ENCODE results near the gene SPI1.

SPI1 gene

GRCh38 chr11:47376525-47377371 lies 1.6 kb downstream of the SPI1 start:
- Histone ChIP-seq H3K4me3 (ENCODE audit: low read depth, low read length) (no peak overlapping the region), H3K27ac (no peak overlapping the region), H3K27me3 (ENCODE audit: insufficient read depth, low read depth, severe bottlenecking) (no peaks in the 10 kb centered on the region), H3K9me3 (ENCODE audit: severe bottlenecking) (no peaks in the 10 kb centered on the region), H3K36me3 (no peaks in the 10 kb centered on the region)
- DNase-seq = no peak
- TF ChIP-seq CTCF (IDR thresholded peaks at IDR 0.05; ENCODE audit: low read depth, low read length) = 0 out of 2 replicates have a peak, but pooled peaks have one; percentile 3

- Histone ChIP-seq H3K27ac (no peak overlapping the region), H3K36me3 (no peaks in the 10 kb centered on the region), H3K9me3 (ENCODE audit: severe bottlenecking) (no peaks in the 10 kb centered on the region), H3K27me3 (ENCODE audit: insufficient read depth, low read depth, severe bottlenecking) (no peaks in the 10 kb centered on the region), H3K4me3 (ENCODE audit: low read depth, low read length) (no peak overlapping the region)
- DNase-seq = no peak
- no peak for TF ChIP-seq CTCF (IDR thresholded peaks at IDR 0.05; ENCODE audit: low read depth, low read length)
These were observed 2.2 kb downstream of the SPI1 start for GRCh38 chr11:47376107-47376524.

- H3K4me3 ChIP-seq (ENCODE audit: low read depth, low read length) = no peak overlapping the region
- TF ChIP-seq CTCF (IDR thresholded peaks at IDR 0.05; ENCODE audit: low read depth, low read length) = no peak
- H3K9me3 ChIP-seq (ENCODE audit: severe bottlenecking) = no peaks in the 10 kb centered on the region
- DNase-seq = no peak
- no peak overlapping the region for H3K27ac ChIP-seq
- H3K27me3 ChIP-seq (ENCODE audit: insufficient read depth, low read depth, severe bottlenecking) = no peaks in the 10 kb centered on the region
- H3K36me3 ChIP-seq = no peaks in the 10 kb centered on the region
These were observed 2.7 kb downstream of the SPI1 start for GRCh38 chr11:47375546-47376085.

GRCh38 chr11:47375020-47375419 lies 3.3 kb downstream of the SPI1 start:
- H3K4me3 ChIP-seq (ENCODE audit: low read depth, low read length) = no peak overlapping the region
- no peaks in the 10 kb centered on the region for H3K27me3 ChIP-seq (ENCODE audit: insufficient read depth, low read depth, severe bottlenecking)
- no peaks in the 10 kb centered on the region for H3K36me3 ChIP-seq
- no peaks in the 10 kb centered on the region for H3K9me3 ChIP-seq (ENCODE audit: severe bottlenecking)
- TF ChIP-seq CTCF (IDR thresholded peaks at IDR 0.05; ENCODE audit: low read depth, low read length) = no peak
- no peak overlapping the region for H3K27ac ChIP-seq
- no peak for DNase-seq

- DNase-seq = no peak
- Histone ChIP-seq H3K4me3 (ENCODE audit: low read depth, low read length) (no peak overlapping the region), H3K27ac (no peak overlapping the region), H3K9me3 (ENCODE audit: severe bottlenecking) (no peaks in the 10 kb centered on the region), H3K27me3 (ENCODE audit: insufficient read depth, low read depth, severe bottlenecking) (no peaks in the 10 kb centered on the region), H3K36me3 (no peaks in the 10 kb centered on the region)
- no peak for TF ChIP-seq CTCF (IDR thresholded peaks at IDR 0.05; ENCODE audit: low read depth, low read length)
These were observed 3.7 kb downstream of the SPI1 start for GRCh38 chr11:47374720-47375019.

Data from WERI-Rb-1 (cell line).